NCI-H1694 (cell line): Measurements from ENCODE around the gene CNKSR3.
A peak's percentile ranks its signal among the peaks of the same experiment; 100 is the strongest.

ENCODE experiments used
- DNase-seq: peaks from one replicate; lab custom pipeline; 2025; lab: John Stamatoyannopoulos, UW

The CNKSR3 gene

DNA sequence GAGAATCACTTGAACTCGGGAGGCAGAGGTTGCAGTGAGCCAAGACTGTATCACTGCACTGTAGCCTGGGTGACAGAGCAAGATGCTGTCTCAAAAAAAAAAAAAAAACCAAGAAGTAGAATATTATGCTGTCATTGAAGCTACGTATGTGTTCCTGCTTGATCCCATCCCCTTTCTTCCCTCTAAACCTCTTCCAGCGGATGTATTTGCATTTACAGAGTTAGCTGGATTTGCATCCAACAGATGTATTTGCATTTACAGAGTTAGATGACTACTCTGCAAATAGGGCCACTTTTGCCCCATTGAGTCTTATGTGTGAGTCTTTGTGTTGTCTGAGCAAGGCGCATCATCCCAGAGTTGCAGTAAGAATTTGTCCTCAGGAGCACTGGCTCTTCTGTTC lies 128.9 kb downstream of the CNKSR3 start:
- no peak for DNase-seq

DNA sequence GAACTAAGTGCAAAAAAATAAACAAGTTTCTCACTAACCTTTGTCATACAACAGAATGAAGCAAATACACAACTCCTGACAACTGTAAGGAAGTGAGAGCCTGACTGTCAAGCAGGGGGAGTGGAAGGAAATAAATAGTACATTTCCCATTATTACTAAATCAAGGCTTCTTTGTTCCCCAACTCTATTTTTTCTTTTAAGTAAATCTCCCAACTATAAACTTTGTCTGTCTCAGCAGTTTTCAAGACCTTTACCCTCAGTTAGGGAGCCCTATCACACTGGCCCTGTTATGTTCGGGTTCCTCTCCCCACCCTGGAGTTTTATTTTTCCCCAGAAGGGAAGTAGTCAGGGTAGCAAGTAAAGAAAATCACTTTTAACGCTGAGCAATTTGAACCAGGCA lies 129.7 kb downstream of the CNKSR3 start:
- no peak for DNase-seq

DNA sequence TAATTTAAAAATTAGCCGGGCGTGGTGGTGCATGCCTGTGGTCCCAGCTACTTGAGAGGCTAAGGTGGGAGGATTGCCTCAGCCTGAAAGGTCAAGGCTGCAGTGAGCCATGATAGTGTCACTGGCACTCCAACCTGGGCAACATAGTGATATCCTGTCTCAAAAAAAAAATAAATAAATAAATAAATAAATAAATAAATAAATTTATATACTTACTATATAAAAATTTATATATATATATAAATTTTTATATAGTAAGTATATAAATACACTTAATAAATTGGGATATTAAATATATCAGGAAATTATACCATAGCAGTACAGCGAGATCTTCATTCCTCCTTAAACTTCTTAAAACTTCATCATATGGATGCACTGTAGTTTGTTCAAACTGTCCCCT lies 130.9 kb downstream of the CNKSR3 start:
- DNase-seq, result no peak

DNA sequence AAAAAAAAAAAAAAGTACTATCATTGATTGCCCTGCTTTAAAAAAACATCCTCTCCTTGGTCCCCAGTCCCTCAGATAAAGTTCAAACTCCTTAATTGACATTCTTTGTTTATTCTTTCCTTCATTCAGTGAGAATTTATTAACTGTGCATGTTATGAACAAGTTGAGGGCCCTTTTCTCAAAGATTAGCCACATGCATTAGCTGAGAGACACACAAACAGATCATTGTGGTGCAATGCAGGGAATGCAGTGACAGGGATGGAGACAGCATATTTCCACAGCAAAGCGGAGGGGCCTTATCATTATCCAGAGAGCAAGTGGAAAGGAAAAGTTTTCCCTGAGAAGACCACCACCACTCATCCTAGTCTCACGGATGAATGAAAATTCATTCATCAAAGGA lies 132.0 kb downstream of the CNKSR3 start:
- no peak for DNase-seq

DNA sequence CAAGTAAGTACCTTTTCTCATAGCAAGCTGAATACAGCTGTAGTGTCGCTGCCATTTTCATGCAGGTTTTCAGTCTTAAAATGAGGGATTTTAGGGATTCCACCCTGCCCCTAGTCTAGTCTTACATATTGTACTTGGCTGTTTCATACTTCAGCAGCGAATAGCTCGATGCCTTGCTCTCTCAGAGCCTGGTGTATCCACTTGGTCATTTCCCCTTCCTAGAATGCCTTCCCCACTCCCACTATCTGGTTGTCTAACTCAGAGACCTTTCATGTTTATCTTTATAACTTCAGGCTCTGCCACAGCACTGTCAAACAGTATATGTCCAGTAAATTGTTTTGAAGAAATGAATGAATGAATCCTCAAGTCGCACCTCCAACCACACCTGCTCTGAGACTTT lies 132.8 kb downstream of the CNKSR3 start:
- DNase-seq, result no peak

DNA sequence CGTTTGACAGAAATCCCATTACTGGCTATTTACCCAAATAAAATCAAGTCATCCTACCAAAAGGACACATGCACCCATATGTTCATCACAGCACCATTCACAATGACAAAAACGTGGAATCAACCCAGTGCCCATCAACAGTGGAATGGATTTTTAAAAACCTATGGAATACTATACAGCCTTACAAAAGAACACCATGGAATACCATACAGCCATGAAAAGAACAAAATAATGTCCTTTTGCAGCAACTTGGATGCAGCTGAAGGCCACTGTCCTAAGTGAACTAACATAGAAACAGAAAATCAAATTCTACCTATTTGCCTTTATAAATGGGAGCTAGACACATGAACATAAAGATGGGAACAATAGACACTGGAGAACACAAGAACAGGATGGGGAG lies 136.5 kb downstream of the CNKSR3 start:
- DNase-seq, result no peak

DNA sequence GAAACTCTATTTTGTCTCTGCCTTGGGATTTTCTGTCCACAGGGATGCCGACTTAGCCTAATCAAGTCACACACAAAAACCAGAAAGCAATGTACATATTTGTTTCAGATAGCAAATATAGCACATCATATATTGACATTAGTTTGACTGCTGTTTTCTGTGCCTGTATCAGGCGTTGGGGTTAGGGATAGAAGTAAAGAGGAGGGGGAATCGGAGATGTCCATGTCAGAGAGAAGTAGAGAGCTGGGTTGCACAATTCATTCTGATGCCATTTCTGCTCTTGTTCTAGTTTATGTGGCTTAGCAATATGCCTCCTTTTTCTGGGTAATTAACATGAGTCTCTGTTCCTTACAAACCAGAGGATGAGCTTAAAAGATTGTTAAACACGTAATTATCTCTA lies 139.2 kb downstream of the CNKSR3 start:
- no peak for DNase-seq

DNA sequence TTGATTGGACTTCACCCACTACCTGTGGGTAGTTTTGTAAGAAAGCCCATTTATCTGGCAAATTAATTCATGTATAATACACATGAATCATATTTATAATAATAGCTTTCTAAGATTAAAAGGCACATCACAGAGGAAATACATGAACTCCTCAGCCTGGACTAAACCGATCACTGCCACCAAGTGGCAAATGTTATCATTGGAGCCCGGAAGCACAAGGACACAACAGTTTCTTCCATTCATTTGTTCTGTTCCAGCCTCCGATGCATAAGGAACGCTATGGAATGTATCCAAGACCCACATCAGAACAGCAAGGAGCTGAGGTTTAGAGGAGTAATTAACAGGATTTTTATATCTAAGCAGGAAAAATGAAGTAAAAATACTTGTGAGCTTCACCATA lies 139.9 kb downstream of the CNKSR3 start:
- no peak for DNase-seq

DNA sequence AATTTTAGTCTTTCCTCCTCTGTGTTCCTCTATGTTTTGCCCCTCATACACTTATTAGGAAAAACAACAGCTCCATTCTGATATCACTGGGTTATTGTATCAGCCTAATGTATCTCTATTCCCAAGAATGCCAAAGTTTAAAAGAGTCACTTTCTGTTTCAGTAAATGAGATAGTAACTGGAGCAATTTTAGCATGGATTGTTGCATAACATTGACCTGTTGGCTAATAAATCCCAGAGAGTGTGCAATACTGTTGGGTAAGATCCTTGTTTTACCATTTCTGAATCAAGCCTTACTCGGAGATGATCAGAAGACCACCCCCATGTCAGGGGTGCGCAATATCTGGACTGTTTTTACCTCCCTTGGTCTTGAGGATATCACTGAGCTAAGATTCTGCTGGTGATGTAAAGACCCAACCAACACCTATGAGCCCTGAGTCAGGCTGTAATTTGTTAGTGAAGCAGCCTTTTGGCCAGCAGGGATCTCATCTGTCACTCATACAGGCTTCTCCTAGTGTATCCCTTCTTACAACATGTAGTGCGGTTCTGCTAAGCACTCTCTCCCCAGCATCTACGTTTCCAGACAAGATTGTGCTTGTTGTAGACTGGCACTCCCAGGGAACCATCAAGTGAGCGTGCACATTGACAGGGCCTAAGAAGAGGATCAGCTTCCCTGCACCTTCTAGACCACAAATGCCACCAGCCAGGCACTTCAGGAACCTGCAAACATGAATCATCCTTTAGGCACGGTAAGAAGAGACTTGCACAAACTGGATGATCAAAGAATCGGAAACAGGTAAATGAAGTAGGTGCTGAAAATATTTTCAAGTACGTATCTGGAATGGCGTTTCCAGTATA lies 142.4 kb downstream of the CNKSR3 start:
- DNase-seq, result no peak

DNA sequence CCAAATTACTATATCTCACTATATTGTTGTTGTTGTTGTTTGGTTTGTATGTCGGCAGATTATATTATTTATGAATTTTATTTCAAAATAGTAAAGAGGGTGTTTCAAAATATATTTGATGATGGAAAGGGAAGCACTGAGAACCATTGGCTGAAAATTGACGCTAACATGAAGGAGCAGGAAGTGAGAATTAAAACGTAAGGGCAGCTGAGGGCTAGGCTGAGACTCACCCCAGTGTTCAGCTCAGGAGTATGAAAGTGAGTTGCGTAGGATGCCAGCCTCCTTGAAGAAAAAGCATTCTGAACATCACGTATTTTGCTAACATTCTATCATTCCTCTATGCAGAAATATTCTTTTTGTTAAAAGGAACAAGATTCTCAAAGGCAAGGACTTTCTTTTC lies 143.1 kb downstream of the CNKSR3 start:
- DNase-seq, result no peak

DNA sequence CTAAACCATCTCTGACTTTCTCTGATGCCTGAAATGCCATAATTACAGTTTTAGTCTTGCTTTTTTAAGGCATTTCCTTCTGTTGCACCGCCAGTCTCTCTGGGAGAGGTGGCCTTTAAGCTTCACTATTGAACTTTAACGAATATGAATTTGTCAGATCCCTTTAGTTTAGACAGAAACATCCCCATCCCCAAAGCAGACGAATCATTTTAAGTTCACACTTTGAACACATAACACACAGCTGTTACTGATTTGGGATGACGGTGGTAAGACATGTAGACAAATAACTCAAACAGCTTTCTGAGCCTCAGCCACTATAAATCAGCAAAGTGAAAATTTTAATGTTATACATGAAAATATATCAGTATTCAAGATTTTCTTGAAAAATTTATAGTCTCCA lies 146.7 kb downstream of the CNKSR3 start:
- no peak for DNase-seq

DNA sequence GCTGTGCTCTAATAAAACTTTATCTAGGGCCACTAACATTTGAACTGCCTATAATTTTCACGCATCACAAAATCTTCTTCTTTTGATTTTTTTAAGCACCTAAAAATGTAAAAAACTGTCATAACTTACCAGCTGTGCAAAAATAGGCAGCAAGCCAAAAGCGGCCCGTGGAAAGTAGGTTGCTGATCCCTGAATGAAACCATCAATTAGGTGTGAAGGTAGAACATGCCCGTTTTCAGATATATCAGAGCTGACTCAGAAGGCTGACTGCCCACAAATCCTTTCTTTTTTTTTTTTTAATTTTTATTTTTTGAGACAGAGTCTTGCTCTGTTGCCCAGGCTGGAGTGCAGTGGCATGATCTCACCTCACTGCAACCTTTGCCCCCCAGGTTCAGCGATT lies 149.0 kb downstream of the CNKSR3 start:
- no peak for DNase-seq

DNA sequence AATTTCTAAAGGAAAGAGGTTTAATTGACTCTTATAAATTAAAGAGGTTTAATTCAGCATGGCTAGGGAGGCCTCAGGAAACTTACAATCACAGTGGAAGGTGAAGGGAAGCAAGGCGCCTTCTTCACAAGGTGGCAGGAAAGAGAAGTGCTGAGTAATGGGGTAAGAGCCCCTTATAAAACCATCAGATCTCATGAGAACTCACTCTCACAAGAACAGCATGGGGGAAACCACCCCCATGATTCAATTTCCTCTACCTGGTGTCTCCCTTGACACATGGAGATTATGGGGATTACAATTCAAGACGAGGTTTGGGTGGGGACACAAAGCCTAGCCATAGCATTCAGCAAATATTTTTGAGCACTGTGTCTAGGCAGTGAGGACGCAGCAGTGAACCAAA lies 150.0 kb downstream of the CNKSR3 start:
- no peak for DNase-seq

DNA sequence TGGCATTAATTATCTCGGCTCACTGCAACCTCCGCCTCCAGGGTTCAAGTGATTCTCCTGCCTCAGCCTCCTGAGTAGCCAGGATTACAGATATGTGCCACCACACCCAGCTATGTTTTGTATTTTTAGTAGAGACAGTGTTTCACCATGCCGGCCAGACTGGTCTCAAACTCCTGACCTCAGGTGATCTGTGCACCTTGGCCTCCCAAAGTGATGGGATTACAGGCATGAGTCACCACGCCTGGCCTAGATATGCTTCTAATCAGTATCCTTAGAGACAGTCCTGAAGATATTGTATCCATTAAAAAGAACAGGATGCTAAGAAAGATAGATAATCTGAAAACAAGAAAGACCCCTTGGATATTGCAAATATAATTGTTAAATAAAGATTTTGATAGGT lies 150.8 kb downstream of the CNKSR3 start:
- DNase-seq, result no peak

DNA sequence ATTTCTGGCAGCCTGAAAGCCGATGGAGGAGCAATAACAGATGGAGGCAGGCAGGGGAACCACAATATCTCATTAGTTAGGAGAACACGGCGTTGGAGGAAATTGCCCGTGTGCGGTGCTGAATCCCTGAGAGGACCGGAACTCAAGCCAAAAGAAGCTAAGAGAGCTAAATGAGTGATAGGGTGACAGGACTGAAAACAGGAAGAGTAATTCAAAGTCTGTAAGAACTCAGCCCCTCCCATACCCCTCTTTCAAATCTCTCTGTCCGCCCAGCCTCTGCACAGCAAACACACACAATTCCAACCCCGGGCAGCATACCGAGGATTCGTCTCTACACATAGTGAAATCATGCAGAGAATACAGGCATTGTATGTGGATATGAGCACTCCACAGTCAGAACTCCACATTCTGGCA lies 151.3 kb downstream of the CNKSR3 start:
- peak; percentile 20 for DNase-seq

DNA sequence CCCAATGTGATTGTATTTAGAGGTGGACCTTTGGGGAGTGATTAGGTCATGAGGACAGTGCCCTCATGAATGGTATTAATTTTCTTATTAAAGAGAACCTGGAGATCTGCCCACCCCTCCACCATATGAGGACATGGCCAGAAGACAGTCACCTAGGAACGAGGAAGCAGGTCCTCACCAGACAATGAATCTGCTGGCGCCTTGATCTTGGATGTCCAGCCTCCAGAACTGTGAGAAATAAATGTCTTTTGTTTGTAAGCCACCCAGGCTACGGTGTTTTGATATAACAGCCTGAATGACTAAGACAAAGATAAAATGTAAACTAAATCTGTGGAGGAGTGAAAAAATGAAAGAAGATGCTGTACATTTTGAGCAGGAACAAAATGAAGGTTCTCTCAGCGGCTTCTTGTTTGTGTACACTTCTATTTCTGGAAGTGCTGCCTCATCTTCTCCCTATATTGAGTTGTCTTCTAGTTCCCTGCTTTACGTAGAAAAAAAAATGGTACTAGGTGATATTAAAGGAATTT lies 152.4 kb downstream of the CNKSR3 start:
- DNase-seq, result no peak

DNA sequence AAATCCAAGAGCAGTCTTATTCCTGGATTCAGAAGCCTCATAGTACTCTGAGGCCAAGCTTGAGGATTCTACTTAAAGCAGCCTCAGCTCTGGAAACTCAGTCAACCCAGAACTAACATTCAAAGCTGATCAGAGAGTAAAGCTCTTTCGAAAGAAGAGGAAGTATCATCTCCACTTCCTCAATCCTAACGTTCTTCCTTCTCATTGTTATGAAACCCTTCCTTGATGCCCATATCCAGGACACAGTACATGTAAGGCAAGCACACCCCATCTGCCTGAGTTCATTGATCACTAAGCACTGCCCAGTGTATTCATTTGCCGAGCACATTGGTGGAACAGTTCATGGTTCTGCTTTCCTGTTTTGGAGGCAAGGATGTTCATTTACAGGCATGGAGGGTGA lies 153.8 kb downstream of the CNKSR3 start, which contains the start of gene IPCEF1:
Gene IPCEF1, minus strand, starts transcription at position 114 of the 400 bp plus-strand sequence. CDS start 90,856 bp downstream, outside the sequence.
- no peak for DNase-seq

DNA sequence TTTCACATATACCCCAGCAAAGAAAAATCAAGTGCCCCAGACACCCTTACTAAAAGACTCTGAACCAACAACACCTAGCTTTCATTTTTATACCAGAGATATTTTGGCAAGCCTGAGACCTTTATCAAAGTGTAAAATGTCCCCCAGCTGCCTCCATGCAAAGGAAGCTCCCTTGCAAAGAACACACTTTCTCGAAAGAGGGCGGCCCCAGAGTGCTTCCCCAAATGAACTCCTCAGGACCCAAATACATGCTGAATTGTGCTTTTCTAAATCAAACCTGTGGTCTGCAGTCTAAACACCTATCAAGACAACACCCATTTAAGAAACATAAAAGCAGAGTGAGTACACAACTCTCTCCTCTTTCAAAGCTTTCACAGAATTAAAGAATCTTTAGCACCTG lies 154.4 kb downstream of the CNKSR3 start:
- no peak for DNase-seq

DNA sequence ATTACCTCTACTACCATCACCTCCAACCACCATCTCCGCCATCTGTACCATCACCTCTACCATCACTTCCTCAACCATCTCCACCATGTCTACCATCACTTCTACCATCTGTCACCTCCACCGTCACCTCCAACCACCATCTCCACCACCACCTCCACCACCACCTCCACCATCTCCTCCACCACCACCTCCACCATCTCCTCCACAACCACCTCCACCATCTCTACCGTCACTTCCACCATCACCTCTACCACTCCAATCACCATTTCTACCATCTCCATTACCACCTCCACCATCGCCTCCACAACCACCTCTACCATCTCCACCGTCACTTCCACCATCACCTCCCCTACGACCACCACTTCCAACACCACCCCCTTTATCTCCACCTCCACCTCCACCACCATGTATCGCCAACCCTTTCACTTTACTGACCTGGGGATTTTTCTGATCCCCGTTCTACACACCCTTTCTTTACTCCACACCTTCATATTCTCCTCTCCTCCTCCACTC lies 156.2 kb downstream of the CNKSR3 start:
- no peak for DNase-seq

DNA sequence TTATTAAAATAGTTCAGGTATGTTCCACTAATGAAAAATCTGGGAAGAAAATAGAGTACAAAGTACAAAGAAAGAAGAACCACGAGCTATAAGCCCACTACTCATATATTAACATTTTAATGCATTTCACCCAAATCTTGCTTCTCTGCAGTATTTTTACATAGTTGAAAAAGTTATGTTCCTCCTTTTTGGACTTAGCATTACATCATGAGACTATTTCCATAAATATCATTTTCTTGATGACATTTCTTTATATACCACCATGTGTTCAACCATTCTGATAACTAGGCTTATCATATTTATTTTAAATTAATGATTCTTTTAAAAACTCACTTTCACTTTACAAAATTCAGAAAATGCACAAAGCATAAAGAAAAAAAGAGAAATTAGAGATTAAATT lies 156.9 kb downstream of the CNKSR3 start:
- no peak for DNase-seq

DNA sequence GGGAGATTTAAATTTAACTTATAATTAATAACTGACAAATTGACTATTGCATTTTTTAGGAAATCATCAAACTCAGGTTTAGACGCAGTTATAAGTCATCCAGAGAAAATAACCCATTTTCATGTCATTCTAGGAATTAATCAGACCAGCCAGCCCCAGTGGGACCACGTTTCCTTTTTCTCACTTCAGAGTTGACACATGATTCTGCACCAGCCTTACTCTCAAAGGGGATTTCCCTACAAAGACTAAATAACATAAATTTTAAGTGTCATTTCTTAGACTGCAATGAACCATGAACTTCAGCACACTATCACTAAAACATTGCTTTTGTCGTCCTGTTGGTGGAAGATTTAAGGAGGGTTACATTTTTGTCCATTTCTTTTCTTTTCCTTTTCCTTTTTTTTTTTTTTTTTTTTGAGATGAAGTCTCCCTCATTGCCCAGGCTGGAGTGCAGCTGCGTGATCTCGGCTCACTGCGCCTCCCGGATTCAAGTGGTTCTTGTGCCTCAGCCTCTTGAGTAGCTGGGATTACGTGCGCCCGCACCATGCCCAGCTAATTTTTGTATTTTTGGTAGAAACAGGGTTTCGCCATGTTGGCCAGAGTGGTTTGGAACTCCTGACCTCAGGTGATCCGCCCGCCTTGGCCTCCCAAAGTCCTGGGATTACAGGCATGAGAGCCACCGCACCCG lies 157.4 kb downstream of the CNKSR3 start:
- no peak for DNase-seq

DNA sequence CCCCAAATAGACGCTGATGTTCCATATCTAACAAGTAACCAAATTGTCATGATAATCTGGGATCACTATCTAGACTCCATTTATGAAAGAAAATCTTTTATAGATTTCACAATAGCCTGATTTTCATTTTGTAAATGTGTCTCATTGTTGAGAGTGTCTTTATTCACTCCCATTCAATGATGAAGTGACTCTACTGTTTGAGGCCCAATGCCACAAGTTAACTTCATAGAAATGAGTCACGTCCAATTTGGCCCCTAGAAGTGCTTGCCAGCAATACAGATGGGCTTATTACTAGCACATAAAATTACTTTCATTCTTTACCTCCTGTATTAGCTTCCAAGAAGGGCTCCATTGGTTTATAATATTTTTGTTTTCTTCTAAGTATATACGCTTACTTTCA lies 160.2 kb downstream of the CNKSR3 start:
- no peak for DNase-seq

DNA sequence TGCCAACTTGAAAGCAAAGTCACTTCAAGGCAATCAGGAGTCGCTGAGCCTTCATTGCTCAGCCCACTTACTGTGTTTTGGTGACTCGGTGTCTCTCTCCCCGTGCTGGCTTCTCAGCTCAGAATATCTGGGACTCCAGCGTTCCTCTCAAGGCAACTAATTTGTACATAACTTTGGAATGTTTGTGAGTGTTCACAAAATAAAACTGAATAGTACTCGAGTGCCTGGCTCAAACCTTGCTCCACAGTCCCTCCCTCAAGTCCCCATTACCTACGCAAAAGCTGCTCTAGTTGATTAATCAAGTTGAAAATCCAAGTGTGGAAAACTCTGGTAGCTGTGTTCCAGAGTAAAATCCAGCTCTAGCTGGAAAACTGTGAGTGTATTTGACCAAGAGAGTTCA lies 162.5 kb downstream of the CNKSR3 start:
- no peak for DNase-seq
